Mesenchymal stem cell (in vitro differentiated cells and primary cell): ENCODE measurements around the gene GART.

Source experiments
- DNase-seq: peaks from one replicate; pipeline ENCODE4 v3.0.0-alpha.2; 2013
- H2AFZ ChIP-seq: one replicate; pipeline ENCODE4 v1.6.1; 2013; ENCODE audit warnings: low read depth, mild to moderate bottlenecking, control low read depth, inconsistent platforms, low read length, moderate library complexity
- H2AK5ac ChIP-seq: 2 replicates; pipeline ENCODE4 v1.6.1; 2013; ENCODE audit warnings: low read length, moderate library complexity, mild to moderate bottlenecking, inconsistent platforms; ENCODE audit not compliant: severe bottlenecking
- H2BK120ac ChIP-seq: one replicate; pipeline ENCODE4 v1.6.1; 2013; ENCODE audit warnings: low read depth, mild to moderate bottlenecking, inconsistent platforms, low read length, moderate library complexity
- H2BK12ac ChIP-seq, 2 experiments: one replicate each; pipeline ENCODE4 v1.6.1; 2013; ENCODE audit warnings: inconsistent platforms in 2 of 2, low read length in 2 of 2, mild to moderate bottlenecking in 2 of 2, moderate library complexity in 2 of 2, control low read depth in 1 of 2
- H2BK15ac ChIP-seq: one replicate; pipeline ENCODE4 v1.6.1; 2013; ENCODE audit warnings: mild to moderate bottlenecking, low read depth, inconsistent platforms; ENCODE audit not compliant: poor library complexity, severe bottlenecking
- H2BK5ac ChIP-seq: 2 replicates; pipeline ENCODE4 v1.6.1; 2013; ENCODE audit warnings: low read depth, mild to moderate bottlenecking, low read length, control low read depth, inconsistent platforms; ENCODE audit not compliant: poor library complexity, severe bottlenecking
- H3K14ac ChIP-seq, 2 experiments: one replicate each; pipeline ENCODE4 v1.6.1; 2013; ENCODE audit warnings: inconsistent platforms in 2 of 2, low read length in 2 of 2, control low read depth in 1 of 2, mild to moderate bottlenecking in 1 of 2, moderate library complexity in 1 of 2
- H3K18ac ChIP-seq, 2 experiments: one replicate each; pipeline ENCODE4 v1.6.1; 2013; ENCODE audit warnings: inconsistent platforms in 2 of 2, low read length in 2 of 2, control low read depth in 1 of 2, low read depth in 1 of 2, mild to moderate bottlenecking in 1 of 2
- H3K23ac ChIP-seq, 2 experiments: one replicate each; pipeline ENCODE4 v1.6.1; 2013; ENCODE audit warnings: inconsistent platforms in 2 of 2, low read length in 2 of 2, mild to moderate bottlenecking in 2 of 2, moderate library complexity in 2 of 2, control low read depth in 1 of 2
- H3K27ac ChIP-seq: 2 replicates; pipeline ENCODE4 v1.5.1; 2013; ENCODE audit warnings: mild to moderate bottlenecking, moderate library complexity, low read length, control low read depth, inconsistent platforms; ENCODE audit not compliant: poor library complexity, severe bottlenecking
- H3K27me3 ChIP-seq, 2 experiments: 2 replicates each; pipeline versions ENCODE4 v1.6.1 to v1.7.0; 2013; ENCODE audit warnings: low read length in 2 of 2, mild to moderate bottlenecking in 2 of 2, moderate library complexity in 2 of 2, control low read depth in 1 of 2, inconsistent platforms in 1 of 2; ENCODE audit not compliant: control insufficient read depth in 1 of 2, insufficient read depth in 1 of 2
- H3K36me3 ChIP-seq, 2 experiments: 2 replicates each; pipeline versions ENCODE4 v1.6.1 to v1.7.0; 2013; ENCODE audit warnings: low read length in 2 of 2, control low read depth in 1 of 2, inconsistent platforms in 1 of 2, low read depth in 1 of 2, mild to moderate bottlenecking in 1 of 2; ENCODE audit not compliant: insufficient read depth in 2 of 2, control insufficient read depth in 1 of 2
- H3K4ac ChIP-seq, 2 experiments: one replicate each; pipeline ENCODE4 v1.6.1; 2013; ENCODE audit warnings: inconsistent platforms in 2 of 2, low read length in 2 of 2, mild to moderate bottlenecking in 2 of 2, moderate library complexity in 2 of 2, control low read depth in 1 of 2, low read depth in 1 of 2
- H3K4me1 ChIP-seq: 2 replicates; pipeline ENCODE4 v1.6.1; 2013; ENCODE audit warnings: low read depth, low read length, control low read depth; ENCODE audit not compliant: control insufficient read depth, insufficient read depth
- H3K4me2 ChIP-seq: 2 replicates; pipeline ENCODE4 v1.6.1; 2013; ENCODE audit warnings: low read length, mild to moderate bottlenecking, inconsistent platforms; ENCODE audit not compliant: poor library complexity, severe bottlenecking
- H3K4me3 ChIP-seq, 2 experiments: 2 replicates each; pipeline versions ENCODE4 v1.5.1 to v1.7.0; 2013; ENCODE audit warnings: low read length in 2 of 2, mild to moderate bottlenecking in 2 of 2, control low read depth in 1 of 2, low read depth in 1 of 2; ENCODE audit not compliant: insufficient read depth in 1 of 2
- H3K79me1 ChIP-seq: replicated peaks from 2 replicates; pipeline ENCODE4 v1.6.1; 2013; ENCODE audit warnings: mild to moderate bottlenecking, control low read depth, low read length, inconsistent platforms; ENCODE audit not compliant: poor library complexity, severe bottlenecking
- H3K9ac ChIP-seq: 2 replicates; pipeline ENCODE4 v1.7.0; 2013; ENCODE audit warnings: mild to moderate bottlenecking, low read length, moderate library complexity
- H3K9me3 ChIP-seq: 2 replicates; pipeline ENCODE4 v1.7.0; 2013; ENCODE audit warnings: mild to moderate bottlenecking, low read length; ENCODE audit not compliant: control insufficient read depth
- H4K8ac ChIP-seq: one replicate; pipeline ENCODE4 v1.6.1; 2013; ENCODE audit warnings: inconsistent platforms, mild to moderate bottlenecking, low read length, moderate library complexity
- H4K91ac ChIP-seq: one replicate; pipeline ENCODE4 v1.6.1; 2013; ENCODE audit warnings: mild to moderate bottlenecking, low read length, inconsistent platforms
- WGBS: methylation state at CpG from one replicate; pipeline ENCODE4 v1.1.7; 2013; ENCODE audit warnings: mixed read lengths; 5-methylcytosine and 5-hydroxymethylcytosine counted together

The GART gene

GRCh38 chr21:33551664-33552063 is 9.7 kb upstream of the GART start:
- H2BK12ac ChIP-seq: no peak overlapping the region
- peaks cover 4% of the 10 kb centered on the region for H3K4me1 ChIP-seq
- H4K91ac ChIP-seq: no peak overlapping the region
- H3K4ac ChIP-seq: no peak overlapping the region
- H2BK120ac ChIP-seq: no peak overlapping the region
- no peak overlapping the region for H3K23ac ChIP-seq
- H3K36me3 ChIP-seq: peaks cover 54 to 93% of the 10 kb centered on the region in 2 experiments
- no peak overlapping the region for H3K14ac ChIP-seq
- no peak for DNase-seq
- no peak overlapping the region for H2AK5ac ChIP-seq
- H3K27me3 ChIP-seq: no peaks in the 10 kb centered on the region
- 100% methylated on average over 2 of the region's 2 CpGs for WGBS
- no peak overlapping the region for H3K18ac ChIP-seq
- H2AFZ ChIP-seq: no peak overlapping the region
- H3K9ac ChIP-seq: no peak overlapping the region
- H3K9me3 ChIP-seq: no peaks in the 10 kb centered on the region
- no peak overlapping the region for H3K27ac ChIP-seq
- H3K4me2 ChIP-seq: no peak overlapping the region
- H2BK15ac ChIP-seq: no peak overlapping the region
- no peak overlapping the region for H2BK5ac ChIP-seq
- no peak overlapping the region for H3K4me3 ChIP-seq
- H3K79me1 ChIP-seq: peaks cover 1% of the 10 kb centered on the region
- no peak overlapping the region for H4K8ac ChIP-seq

GRCh38 chr21:33550772-33551660 is 9.1 kb upstream of the GART start:
- Histone ChIP-seq H2AFZ (no peak overlapping the region), H3K27me3 (no peaks in the 10 kb centered on the region), H4K8ac (no peak overlapping the region), H4K91ac (no peak overlapping the region), H3K14ac (no peak overlapping the region), H3K4me3 (no peak overlapping the region), H2BK12ac (no peak overlapping the region), H2BK5ac (no peak overlapping the region), H2BK15ac (no peak overlapping the region), H2AK5ac (no peak overlapping the region), H3K79me1 (peaks cover 1% of the 10 kb centered on the region), H3K18ac (no peak overlapping the region), H3K9me3 (no peaks in the 10 kb centered on the region), H3K4me2 (no peak overlapping the region), H3K27ac (no peak overlapping the region), H3K4ac (no peak overlapping the region), H3K4me1 (peaks cover 4% of the 10 kb centered on the region), H2BK120ac (no peak overlapping the region), H3K36me3 (peaks cover 54 to 94% of the 10 kb centered on the region in 2 experiments), H3K23ac (no peak overlapping the region), H3K9ac (no peak overlapping the region)
- DNase-seq: no peak
- 97% methylated on average over 23 of the region's 23 CpGs for WGBS

- Histone ChIP-seq H2BK12ac (no peak overlapping the region), H3K27ac (no peak overlapping the region), H3K4me3 (no peak overlapping the region), H3K79me1 (peaks cover 1% of the 10 kb centered on the region), H3K9me3 (no peaks in the 10 kb centered on the region), H2BK5ac (no peak overlapping the region), H3K14ac (no peak overlapping the region), H3K4ac (no peak overlapping the region), H2BK120ac (no peak overlapping the region), H3K4me2 (no peak overlapping the region), H3K36me3 (peaks cover 54 to 84% of the 10 kb centered on the region in 2 experiments), H3K4me1 (peaks cover 4% of the 10 kb centered on the region), H3K18ac (no peak overlapping the region), H2AK5ac (no peak overlapping the region), H2AFZ (no peak overlapping the region), H4K91ac (no peak overlapping the region), H4K8ac (peak overlapping the region; percentile 33), H3K9ac (no peak overlapping the region), H3K27me3 (no peaks in the 10 kb centered on the region), H2BK15ac (no peak overlapping the region), H3K23ac (no peak overlapping the region)
- WGBS: 99% methylated on average over 19 of the region's 19 CpGs
- no peak for DNase-seq
These were observed 8.2 kb upstream of the GART start for GRCh38 chr21:33549848-33550771.

GRCh38 chr21:33546086-33546485 is 4.2 kb upstream of the GART start:
- Histone ChIP-seq H2BK5ac (no peak overlapping the region), H3K23ac (no peak overlapping the region), H3K4me1 (peaks cover 5% of the 10 kb centered on the region), H3K9me3 (no peaks in the 10 kb centered on the region), H2BK15ac (no peak overlapping the region), H3K36me3 (peaks cover 23 to 46% of the 10 kb centered on the region in 2 experiments), H3K18ac (no peak overlapping the region), H2AK5ac (no peak overlapping the region), H3K4me2 (no peak overlapping the region), H4K8ac (no peak overlapping the region), H3K4me3 (peak overlapping the region in 1 of 2 experiments; percentile 98), H3K14ac (no peak overlapping the region), H3K27ac (no peak overlapping the region), H2BK120ac (no peak overlapping the region), H3K4ac (no peak overlapping the region), H3K79me1 (peaks cover 1% of the 10 kb centered on the region), H3K9ac (peak overlapping the region; percentile 100), H2AFZ (no peak overlapping the region), H4K91ac (no peak overlapping the region), H2BK12ac (no peak overlapping the region), H3K27me3 (no peaks in the 10 kb centered on the region)
- WGBS: 99% methylated on average over 3 of the region's 3 CpGs
- no peak for DNase-seq
